RWPE2 (cell line): Measurements from ENCODE around the gene MYOT.
A peak's percentile ranks its signal among the peaks of the same experiment; 100 is the strongest.
"Not testable (repeated sequence)": the region's sequence is repeated elsewhere in the genome, so short reads cannot be mapped to it uniquely, and the experiment has no call there.

Source experiments
- ATAC-seq: fragments of 200-7000 bp; cut with Tn5 transposase; 3 replicates; pipeline ENCODE4 v1.9.1; 2021; ENCODE audit warnings: low read depth
- DNase-seq: peaks from one replicate; pipeline ENCODE4 v3.0.0-alpha.2; 2020; ENCODE audit warnings: low spot score
- H3K27ac ChIP-seq: fragments of 450-650 bp; 2 replicates; pipeline ENCODE4 v1.5.1; 2017; ENCODE audit warnings: mild to moderate bottlenecking; ENCODE audit not compliant: poor library complexity, severe bottlenecking
- H3K27me3 ChIP-seq: fragments of 250-450 bp; sonication (Bioruptor Pico); 2 replicates; pipeline ENCODE4 v1.5.1; 2021; ENCODE audit warnings: mild to moderate bottlenecking, moderate library complexity; ENCODE audit not compliant: insufficient read depth, poor library complexity, severe bottlenecking
- H3K36me3 ChIP-seq: fragments of 250-450 bp; sonication (Bioruptor Pico); 2 replicates; pipeline ENCODE4 v1.5.1; 2020; ENCODE audit warnings: low read depth, mild to moderate bottlenecking, moderate library complexity
- H3K4me1 ChIP-seq: fragments of 250-450 bp; sonication (Bioruptor Pico); 2 replicates; pipeline ENCODE4 v1.5.1; 2021; ENCODE audit warnings: mild to moderate bottlenecking, moderate library complexity; ENCODE audit not compliant: insufficient read depth, poor library complexity, severe bottlenecking
- H3K4me3 ChIP-seq: fragments of 250-450 bp; sonication (Bioruptor Pico); 2 replicates; pipeline ENCODE4 v1.5.1; 2021; ENCODE audit warnings: mild to moderate bottlenecking, moderate library complexity; ENCODE audit not compliant: severe bottlenecking
- H3K9me3 ChIP-seq: fragments of 250-450 bp; sonication (Bioruptor Pico); 2 replicates; pipeline ENCODE4 v1.5.1; 2021; ENCODE audit warnings: mild to moderate bottlenecking, moderate library complexity; ENCODE audit not compliant: severe bottlenecking
- TF ChIP-seq, protein P1 (sequence below): fragments of 450-650 bp; IDR thresholded peaks from one replicate; pipeline ENCODE4 v1.5.1; 2017; ENCODE audit warnings: mild to moderate bottlenecking, moderate library complexity; ENCODE audit not compliant: poor library complexity, severe bottlenecking

MYOT gene

DNA sequence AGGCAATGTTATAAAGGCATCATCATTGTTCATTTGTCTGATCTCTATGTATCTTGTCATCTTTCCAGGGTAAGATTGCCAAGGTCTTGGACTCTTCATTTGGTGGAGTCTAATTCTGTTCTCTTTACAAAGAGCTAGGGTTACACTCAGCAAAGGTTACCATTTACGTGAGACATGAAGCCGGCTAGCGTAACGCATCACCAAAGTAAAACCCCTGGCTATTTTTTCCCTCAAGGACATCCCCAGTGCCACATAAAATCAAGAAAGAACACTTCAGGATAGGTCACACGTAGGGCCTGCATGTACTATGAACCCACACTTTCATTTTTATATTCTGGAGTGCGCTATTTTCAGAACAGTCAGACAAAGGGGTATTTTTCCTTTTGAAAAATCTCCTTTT lies 20.0 kb upstream of the MYOT start:
- no peaks in the 10 kb centered on the region for H3K4me1 ChIP-seq
- no peak overlapping the region for H3K27ac ChIP-seq
- H3K27me3 ChIP-seq: no peaks in the 10 kb centered on the region
- ATAC-seq: no peak
- no peak overlapping the region for H3K4me3 ChIP-seq
- H3K36me3 ChIP-seq: no peaks in the 10 kb centered on the region
- no peak for DNase-seq
- no peaks in the 10 kb centered on the region for H3K9me3 ChIP-seq
- TF ChIP-seq, protein P1, sequence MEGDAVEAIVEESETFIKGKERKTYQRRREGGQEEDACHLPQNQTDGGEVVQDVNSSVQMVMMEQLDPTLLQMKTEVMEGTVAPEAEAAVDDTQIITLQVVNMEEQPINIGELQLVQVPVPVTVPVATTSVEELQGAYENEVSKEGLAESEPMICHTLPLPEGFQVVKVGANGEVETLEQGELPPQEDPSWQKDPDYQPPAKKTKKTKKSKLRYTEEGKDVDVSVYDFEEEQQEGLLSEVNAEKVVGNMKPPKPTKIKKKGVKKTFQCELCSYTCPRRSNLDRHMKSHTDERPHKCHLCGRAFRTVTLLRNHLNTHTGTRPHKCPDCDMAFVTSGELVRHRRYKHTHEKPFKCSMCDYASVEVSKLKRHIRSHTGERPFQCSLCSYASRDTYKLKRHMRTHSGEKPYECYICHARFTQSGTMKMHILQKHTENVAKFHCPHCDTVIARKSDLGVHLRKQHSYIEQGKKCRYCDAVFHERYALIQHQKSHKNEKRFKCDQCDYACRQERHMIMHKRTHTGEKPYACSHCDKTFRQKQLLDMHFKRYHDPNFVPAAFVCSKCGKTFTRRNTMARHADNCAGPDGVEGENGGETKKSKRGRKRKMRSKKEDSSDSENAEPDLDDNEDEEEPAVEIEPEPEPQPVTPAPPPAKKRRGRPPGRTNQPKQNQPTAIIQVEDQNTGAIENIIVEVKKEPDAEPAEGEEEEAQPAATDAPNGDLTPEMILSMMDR: no peak

DNA sequence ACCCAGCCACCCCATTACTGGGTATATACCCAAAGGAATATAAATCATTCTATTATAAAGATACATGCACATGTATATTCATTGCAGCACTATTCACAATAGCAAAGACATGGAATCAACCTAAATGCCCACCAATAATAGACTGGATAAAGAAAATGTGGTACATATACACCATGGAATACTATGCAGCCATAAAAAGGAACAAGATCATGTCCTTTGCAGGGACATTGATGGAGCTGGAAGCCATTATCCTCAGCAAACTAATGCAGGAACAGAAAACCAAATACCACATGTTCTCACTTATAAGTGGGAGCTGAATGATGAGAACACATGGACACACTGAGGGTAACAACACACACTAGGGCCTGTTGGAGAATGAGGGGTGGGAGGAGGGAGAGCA lies 14.5 kb upstream of the MYOT start:
- H3K4me1 ChIP-seq, H3K9me3 ChIP-seq, H3K4me3 ChIP-seq, ATAC-seq, H3K27me3 ChIP-seq, H3K27ac ChIP-seq, DNase-seq, H3K36me3 ChIP-seq: not testable (repeated sequence)

DNA sequence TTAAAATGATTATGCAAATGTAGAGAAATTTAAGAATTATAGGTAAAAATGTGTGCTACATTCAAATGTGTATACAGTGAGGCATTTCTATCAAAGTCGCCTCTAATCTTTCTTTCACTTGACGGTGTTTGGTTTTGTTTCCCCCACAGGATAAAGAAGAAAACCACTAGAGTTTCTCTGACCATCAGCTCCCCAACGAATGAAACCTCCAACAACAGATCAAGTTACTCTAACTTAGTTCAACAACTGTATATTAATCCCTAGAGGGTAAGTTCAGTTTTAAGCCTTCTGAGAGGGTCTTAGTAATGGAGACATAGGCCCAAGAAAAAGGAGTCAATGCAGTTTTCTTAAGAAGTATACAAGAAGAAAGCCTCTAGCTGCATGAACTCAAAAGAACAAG lies 11.5 kb upstream of the MYOT start:
- H3K4me3 ChIP-seq: no peak overlapping the region
- H3K27me3 ChIP-seq: no peaks in the 10 kb centered on the region
- H3K27ac ChIP-seq: no peak overlapping the region
- no peak for ATAC-seq
- no peaks in the 10 kb centered on the region for H3K36me3 ChIP-seq
- H3K4me1 ChIP-seq: peaks cover 3% of the 10 kb centered on the region
- DNase-seq: no peak
- TF ChIP-seq, protein P1: no peak
- H3K9me3 ChIP-seq: no peaks in the 10 kb centered on the region

DNA sequence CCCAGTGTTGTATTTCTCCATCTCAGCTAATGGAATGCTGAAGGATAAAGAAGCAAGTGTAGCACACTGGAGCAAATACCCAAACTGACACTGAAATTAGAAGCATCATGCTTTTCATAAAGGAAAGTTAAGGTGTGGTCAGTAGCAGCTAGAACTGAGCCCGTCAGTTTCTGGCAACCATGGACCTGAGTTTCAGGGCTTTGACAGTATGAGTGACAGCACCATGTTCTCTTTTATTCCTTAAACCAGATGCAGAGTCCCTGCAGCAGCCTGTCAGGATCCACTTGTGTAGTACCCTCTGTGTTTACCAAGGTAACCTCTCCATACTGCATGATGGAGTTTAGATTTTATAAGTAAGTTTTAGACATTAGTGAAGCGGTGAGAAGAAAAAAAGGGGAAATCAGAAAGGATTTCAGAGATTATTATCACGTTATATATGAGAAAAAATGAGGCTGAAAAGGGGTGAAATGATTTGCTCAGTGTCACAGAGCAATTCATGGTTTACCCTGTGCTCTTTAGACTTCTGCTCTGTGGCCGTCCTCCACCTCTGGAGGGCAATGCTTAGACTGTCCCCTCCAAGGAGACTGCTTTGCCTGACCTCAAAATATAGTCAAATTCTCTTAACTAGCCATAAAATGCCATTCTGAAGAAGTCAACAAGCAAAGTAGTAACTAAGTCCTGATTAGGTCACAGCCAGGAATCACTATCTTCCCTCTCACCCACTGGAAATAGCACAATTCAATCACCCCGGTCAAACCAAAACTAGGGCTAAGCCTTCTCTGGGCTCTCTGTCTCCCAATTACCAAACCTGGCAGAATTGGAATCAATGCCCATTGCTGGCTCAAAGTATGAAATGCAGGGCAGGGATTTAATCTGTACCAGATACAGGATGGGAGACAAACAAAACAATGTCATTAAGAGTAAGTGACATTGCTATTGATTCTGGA lies 10.5 kb upstream of the MYOT start:
- Histone ChIP-seq H3K4me1 (peaks cover 3% of the 10 kb centered on the region), H3K27me3 (no peaks in the 10 kb centered on the region), H3K36me3 (no peaks in the 10 kb centered on the region), H3K9me3 (no peaks in the 10 kb centered on the region), H3K4me3 (no peak overlapping the region), H3K27ac (no peak overlapping the region)
- DNase-seq (no peak), ATAC-seq (peak; percentile 12; the same call in 1 of the 3 replicates)
- TF ChIP-seq, protein P1: no peak

DNA sequence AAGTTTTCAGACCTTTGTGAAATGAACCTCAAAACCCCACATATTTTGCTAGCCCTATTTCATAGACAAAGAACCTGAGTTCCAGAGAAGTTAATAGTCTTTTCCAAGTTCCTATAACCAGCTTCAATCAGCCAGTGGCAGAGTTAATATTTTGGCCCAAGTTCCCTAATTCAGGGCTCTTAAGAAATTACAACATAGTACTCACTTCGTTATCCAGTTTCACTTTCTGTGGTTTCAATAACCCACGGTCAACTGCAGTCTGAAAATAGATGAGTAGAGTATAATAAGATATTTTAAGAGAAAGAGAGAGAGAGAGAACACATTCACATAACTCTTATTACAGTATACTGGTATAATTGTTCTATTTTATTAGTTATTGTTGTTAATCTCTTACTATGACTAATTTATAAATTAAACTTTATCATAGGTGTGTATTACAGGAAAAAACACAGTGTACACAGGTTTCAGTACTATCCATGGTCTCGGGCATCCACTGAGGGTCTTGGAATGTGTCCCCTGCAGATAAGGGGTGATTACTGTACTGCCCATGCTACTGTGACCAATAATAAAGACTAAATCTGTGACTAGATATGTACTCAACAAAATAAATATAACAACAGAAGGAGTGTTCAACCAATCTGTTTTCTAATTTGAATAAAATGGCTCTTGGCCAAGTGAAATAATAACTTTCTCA lies 9.3 kb upstream of the MYOT start:
- H3K9me3 ChIP-seq: no peaks in the 10 kb centered on the region
- DNase-seq (no peak), ATAC-seq (peak; percentile 72)
- H3K27me3 ChIP-seq: no peaks in the 10 kb centered on the region
- H3K27ac ChIP-seq: no peak overlapping the region
- TF ChIP-seq, protein P1: no peak
- H3K4me1 ChIP-seq: peaks cover 3% of the 10 kb centered on the region
- H3K36me3 ChIP-seq: no peaks in the 10 kb centered on the region
- peak overlapping the region; percentile 0 for H3K4me3 ChIP-seq
